Mammary epithelial cell (primary cell): ENCODE results near the gene TSSC4.

Experiments used
- EZH2 ChIP-seq: IDR thresholded peaks from 2 replicates; pipeline ENCODE4 v1.6.1; 2012; ENCODE audit warnings: low read length, inconsistent platforms, borderline replicate concordance
- TF ChIP-seq, protein P1 (sequence below), 2 donors: IDR thresholded peaks in 1 of 2; conservative IDR thresholded peaks in 1 of 2; 2 replicates each; pipeline ENCODE4 v1.5.1; 2011 to 2012; ENCODE audit warnings: inconsistent platforms in 2 of 2, low read length in 2 of 2, mild to moderate bottlenecking in 2 of 2, control low read depth in 1 of 2, low read depth in 1 of 2; ENCODE audit not compliant: insufficient read depth in 1 of 2; ENCODE audit errors: extremely low read depth in 1 of 2

DNA sequence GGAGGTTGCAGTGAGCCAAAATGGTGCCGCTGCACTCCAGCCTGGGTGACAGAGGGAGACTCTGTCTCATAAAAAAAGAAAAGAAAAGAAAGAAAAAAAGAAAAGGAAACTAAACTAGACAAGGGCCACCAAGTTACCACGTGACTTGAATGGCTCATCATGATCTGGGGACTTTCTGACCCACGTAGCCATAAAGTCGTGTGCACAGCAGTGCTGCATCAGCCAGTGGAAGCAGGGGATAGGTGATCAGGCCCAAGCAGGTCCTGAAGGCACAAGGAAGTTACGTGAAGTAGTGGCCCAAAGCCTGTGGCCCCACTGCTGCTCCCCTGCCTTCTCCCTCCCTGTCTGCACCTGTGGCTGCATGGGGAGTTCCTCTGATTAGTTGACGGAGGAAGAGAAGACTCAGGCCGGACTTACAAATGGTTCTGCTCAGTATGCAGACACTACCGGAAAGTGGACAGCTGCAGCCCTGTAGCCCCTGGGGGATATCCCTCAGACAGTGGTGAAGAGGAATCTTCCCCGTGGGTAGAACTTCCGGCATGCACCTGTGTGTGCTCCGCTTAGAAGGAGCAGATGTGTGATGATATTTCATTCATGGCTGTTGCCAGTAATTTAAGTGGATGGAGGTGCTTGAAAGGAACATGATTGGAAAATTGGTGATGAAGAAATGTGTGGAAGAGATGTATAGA is 41.7 kb upstream of the TSSC4 start:
- TF ChIP-seq, protein P1, sequence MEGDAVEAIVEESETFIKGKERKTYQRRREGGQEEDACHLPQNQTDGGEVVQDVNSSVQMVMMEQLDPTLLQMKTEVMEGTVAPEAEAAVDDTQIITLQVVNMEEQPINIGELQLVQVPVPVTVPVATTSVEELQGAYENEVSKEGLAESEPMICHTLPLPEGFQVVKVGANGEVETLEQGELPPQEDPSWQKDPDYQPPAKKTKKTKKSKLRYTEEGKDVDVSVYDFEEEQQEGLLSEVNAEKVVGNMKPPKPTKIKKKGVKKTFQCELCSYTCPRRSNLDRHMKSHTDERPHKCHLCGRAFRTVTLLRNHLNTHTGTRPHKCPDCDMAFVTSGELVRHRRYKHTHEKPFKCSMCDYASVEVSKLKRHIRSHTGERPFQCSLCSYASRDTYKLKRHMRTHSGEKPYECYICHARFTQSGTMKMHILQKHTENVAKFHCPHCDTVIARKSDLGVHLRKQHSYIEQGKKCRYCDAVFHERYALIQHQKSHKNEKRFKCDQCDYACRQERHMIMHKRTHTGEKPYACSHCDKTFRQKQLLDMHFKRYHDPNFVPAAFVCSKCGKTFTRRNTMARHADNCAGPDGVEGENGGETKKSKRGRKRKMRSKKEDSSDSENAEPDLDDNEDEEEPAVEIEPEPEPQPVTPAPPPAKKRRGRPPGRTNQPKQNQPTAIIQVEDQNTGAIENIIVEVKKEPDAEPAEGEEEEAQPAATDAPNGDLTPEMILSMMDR (conservative IDR thresholded peaks at IDR 0.05 in 1 of 2, IDR thresholded peaks at IDR 0.05 in 1 of 2; ENCODE audit: extremely low read depth in 1 of 2, insufficient read depth in 1 of 2, low read depth in 1 of 2, low read length in 2 of 2) = no peak
- no peak for TF ChIP-seq EZH2
